Esophagus (tissue), 2 donors: ENCODE data around the gene ESPL1. TPM values are rescaled to one million over a fixed set of nuclear protein-coding genes. Genes with fewer than 3 reads are reported as not detected.
A peak's percentile ranks its signal among the peaks of the same experiment; 100 is the strongest.

Source experiments
- H3K27ac ChIP-seq, 2 donors: one replicate each; pipeline ENCODE4 v1.5.1; 2013; ENCODE audit warnings: low read depth in 2 of 2, mild to moderate bottlenecking in 2 of 2, inconsistent platforms in 1 of 2, low read length in 1 of 2, moderate library complexity in 1 of 2
- H3K27me3 ChIP-seq, 2 donors: one replicate each; pipeline ENCODE4 v1.6.1; 2013; ENCODE audit warnings: low read length in 2 of 2, control low read depth in 1 of 2, mild to moderate bottlenecking in 1 of 2; ENCODE audit not compliant: insufficient read depth in 2 of 2, control insufficient read depth in 1 of 2
- H3K36me3 ChIP-seq, 2 donors: one replicate each; pipeline ENCODE4 v1.6.1; 2013; ENCODE audit warnings: low read length in 1 of 2; ENCODE audit not compliant: control insufficient read depth in 2 of 2, insufficient read depth in 2 of 2
- H3K4me1 ChIP-seq, 2 donors: one replicate each; pipeline ENCODE4 v1.6.1; 2013; ENCODE audit warnings: low read length in 1 of 2; ENCODE audit not compliant: control insufficient read depth in 2 of 2, insufficient read depth in 2 of 2
- H3K4me3 ChIP-seq, 2 donors: one replicate each; pipeline ENCODE4 v1.5.1; 2013; ENCODE audit warnings: low read length in 2 of 2, mild to moderate bottlenecking in 2 of 2, low read depth in 1 of 2, moderate library complexity in 1 of 2
- H3K9me3 ChIP-seq, 2 donors: one replicate each; pipeline ENCODE4 v1.6.1; 2013; ENCODE audit warnings: mild to moderate bottlenecking in 2 of 2, low read depth in 1 of 2, low read length in 1 of 2, moderate library complexity in 1 of 2; ENCODE audit not compliant: control insufficient read depth in 2 of 2, insufficient read depth in 1 of 2
- WGBS, 2 donors: extraction: QIAGEN DNeasy Blood & Tissue Kit; methylation state at CpG; one replicate each; pipeline ENCODE4 v1.1.7; 2013; 5-methylcytosine and 5-hydroxymethylcytosine counted together
- polyA plus RNA-seq, 2 donors: library from polyadenylated mRNA; stranded (reverse); fragments of 200-250 nt; gene quantifications; one replicate each; pipeline ENCODE4 v1.2.3, GENCODE V29; 2013
- donor health status: healthy with polysubstance abuse.
- donor health status: Bipolar disorder and iron deficiency.

ESPL1 gene
- 10 to 100 TPM; 43.8 to 66.1 TPM for polyA plus RNA-seq

DNA sequence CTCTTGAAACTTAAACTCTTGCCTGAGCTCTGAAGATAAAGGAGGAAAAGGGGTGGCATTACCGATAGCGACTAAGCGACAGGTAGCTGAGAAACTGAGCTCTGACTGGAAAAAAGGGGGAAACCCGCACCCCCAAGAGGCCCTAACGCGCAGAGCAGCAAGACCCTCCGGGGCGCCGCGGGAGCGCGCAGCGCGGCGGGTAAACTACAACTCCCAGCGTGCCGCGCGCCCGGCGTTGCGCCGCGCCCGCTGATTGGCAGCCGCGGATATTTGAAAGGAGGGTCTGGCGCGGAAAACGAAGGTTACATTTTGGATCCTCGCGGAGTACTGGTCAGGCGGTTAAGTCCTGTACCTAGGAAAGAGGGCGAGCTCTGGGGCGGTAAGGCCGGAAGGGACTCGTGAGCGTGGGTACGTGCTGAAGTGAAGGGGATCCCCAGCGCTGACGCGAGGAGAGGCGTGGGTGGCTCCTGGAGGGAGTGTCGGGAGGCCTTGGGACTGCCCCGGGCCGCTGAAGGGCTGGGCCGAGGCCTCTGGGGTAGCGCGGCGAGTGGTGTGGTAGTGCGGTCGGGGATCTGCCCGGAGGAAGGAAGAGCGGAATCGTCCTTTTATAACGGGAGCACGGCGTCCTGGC is at the start of gene ESPL1:
Gene ESPL1, plus strand, starts transcription at position 301 of the 631 bp plus-strand sequence. CDS start 468 bp downstream, outside the sequence.
- WGBS, 2 donors: 0 to 1% methylated on average over 56 to 58 of the region's 58 CpGs
- Histone ChIP-seq H3K36me3 (peaks cover 0 to 3% of the 10 kb centered on the region in 2 donors), H3K27me3 (no peaks in the 10 kb centered on the region), H3K4me1 (peaks cover 0 to 2% of the 10 kb centered on the region in 2 donors), H3K4me3 (peak within 1 kb of the TSS; percentile 61 to 62), H3K9me3 (no peaks in the 10 kb centered on the region), H3K27ac (peak within 1 kb of the TSS; percentile 25 to 59)

DNA sequence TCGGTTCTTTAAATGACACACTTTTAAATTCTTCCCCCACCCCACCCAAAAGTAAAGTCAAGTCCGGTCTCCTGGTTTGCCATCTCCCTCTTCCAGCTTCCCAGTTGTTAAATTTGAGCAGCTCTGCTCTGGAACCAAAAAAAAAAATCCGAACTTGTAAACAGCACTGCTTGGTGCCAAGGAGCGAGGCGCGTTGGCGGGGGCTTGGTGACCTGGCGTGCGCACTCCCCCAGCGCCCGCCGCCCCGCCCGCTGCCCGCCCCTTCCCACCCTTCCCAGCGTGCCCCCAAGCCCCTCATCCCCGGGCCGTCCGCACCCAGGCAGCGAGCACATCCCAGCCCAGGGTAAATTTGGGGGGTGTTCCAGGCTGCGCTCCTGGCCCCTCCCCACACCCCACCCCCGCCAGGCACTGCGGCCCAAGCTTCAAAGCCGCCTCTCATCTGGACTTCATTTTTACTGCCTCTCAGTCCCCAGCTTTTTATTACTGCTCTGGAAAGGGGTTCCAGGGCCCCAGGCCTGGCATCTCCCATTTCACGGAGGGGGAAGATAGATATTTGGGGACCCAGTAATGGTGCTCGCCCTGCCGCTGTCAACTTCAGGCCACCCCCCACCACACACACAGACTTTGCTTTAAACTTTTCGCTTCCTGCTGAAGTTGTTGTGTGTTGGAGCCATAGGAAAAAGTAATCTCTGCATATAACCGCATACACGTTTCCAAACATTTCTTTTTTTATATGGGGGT is 49.4 kb upstream of the ESPL1 start:
- Histone ChIP-seq H3K27ac (peak overlapping the region; percentile 99 to 100), H3K4me3 (peak overlapping the region; percentile 72 to 75), H3K27me3 (no peaks in the 10 kb centered on the region)

DNA sequence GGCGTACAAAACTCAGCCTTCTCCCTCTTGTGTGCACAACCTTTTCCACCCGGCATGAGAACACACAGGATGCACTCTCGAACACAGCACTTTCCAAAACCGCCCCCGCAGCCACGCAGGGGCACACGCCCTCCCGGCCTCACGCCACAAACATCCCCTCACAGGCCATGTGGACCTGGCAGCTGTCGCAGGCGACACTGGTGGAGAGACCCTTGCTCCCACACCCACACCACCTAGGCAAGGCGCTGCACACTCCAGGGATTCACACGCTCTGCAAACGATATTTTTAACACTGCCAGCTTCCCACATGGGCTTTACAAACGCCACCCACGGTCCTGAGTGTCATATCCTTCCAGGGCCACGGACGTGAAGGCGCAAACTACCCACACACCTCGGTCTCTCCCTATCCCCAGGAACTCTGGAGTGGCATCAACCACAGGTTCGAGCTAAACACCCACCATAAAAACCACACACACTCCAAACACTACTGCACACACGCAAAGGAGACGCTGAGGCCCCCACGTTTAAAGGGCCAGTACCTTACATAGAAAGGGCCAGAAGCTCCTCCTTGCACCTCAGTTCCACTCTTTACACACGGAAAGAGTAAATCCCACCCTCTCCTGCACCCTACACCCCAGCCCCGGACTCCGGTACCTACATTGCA is 48.7 kb upstream of the ESPL1 start:
- H3K9me3 ChIP-seq: no peaks in the 10 kb centered on the region
- peak overlapping the region; percentile 99 to 100 for H3K27ac ChIP-seq
- 2 to 5% methylated on average over 27 of the region's 27 CpGs for WGBS, 2 donors
- peaks cover 12 to 13% of the 10 kb centered on the region in 2 donors for H3K36me3 ChIP-seq
- H3K27me3 ChIP-seq: no peaks in the 10 kb centered on the region
- peak overlapping the region; percentile 72 to 75 for H3K4me3 ChIP-seq
- H3K4me1 ChIP-seq: peaks cover 12 to 36% of the 10 kb centered on the region in 2 donors

More for the DNA sequence above, 49.4 kb upstream of the ESPL1 start:
- H3K36me3 ChIP-seq: peaks cover 17 to 19% of the 10 kb centered on the region in 2 donors
- peaks cover 12 to 33% of the 10 kb centered on the region in 2 donors for H3K4me1 ChIP-seq
- H3K9me3 ChIP-seq: no peaks in the 10 kb centered on the region
- WGBS, 2 donors: 19 to 35% methylated on average over 29 to 30 of the region's 30 CpGs

DNA sequence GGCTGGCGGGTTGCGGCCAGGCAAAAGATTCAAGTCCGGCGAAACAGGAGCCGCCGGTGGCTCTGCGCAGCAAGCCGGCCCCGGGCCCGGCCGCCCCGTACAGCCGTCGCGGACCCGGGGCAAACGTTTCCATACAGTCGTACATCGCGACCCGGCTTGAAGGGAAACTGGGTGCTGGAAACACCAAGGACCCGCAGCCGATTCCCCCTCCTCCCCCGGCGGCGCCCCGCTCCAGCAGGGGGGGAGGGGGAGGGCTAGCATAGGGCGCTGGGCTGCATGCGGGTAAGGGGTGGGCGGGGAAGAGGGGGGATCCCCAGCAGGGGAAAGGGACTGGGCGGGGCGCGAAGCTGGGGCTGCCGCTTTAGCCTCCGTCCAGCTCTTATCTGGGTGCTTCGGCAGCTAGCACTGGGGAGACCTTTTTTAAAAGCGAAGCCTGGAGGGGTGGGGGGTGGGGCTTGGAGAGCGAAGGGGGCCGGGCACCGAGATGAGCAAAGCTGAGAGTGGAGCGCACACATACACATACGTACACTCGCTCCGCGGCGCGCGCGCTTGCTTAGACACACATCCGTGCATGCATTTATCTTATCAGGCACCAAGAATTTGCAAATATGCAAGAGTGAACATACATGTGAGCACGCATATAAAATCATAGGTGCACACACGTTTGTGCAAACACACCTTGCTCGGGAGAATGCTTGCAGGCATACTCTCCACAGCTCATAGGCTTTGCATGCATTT is 48.0 kb upstream of the ESPL1 start:
- Histone ChIP-seq H3K27me3 (no peaks in the 10 kb centered on the region), H3K36me3 (peaks cover 6% of the 10 kb centered on the region in 2 donors), H3K4me1 (peaks cover 12 to 40% of the 10 kb centered on the region in 2 donors), H3K9me3 (no peaks in the 10 kb centered on the region), H3K4me3 (peak overlapping the region; percentile 72 to 75), H3K27ac (peak overlapping the region; percentile 99 to 100)
- WGBS, 2 donors: 0 to 1% methylated on average over 45 to 53 of the region's 53 CpGs

DNA sequence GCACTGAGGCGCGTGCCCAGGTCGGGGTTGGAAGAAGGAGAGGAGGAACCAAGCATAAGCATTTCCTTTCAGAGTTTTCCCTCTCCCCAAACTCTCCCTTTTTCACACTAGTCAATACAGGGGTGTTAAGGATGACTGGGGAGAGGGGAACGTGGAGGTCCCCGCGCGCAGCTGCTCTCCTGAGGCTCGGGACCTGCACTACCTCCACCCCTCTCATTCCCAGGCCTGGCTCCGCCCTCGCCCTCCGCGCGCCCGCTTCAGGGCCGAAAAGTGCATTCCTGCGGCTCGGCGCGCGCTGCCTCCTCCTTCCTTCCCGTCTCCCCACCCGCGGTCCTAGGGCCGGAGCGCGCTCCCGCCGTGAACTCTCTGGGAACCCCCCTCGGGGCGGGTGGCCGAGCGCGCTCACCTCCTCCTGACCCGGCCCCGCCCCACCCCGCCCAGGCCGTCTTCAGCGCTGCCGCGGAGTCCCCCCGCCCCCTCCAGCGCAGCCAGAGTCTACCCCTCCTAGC is 47.4 kb upstream of the ESPL1 start:
- no peaks in the 10 kb centered on the region for H3K9me3 ChIP-seq
- no peaks in the 10 kb centered on the region for H3K27me3 ChIP-seq
- H3K4me3 ChIP-seq: peak overlapping the region; percentile 72 to 75
- WGBS, 2 donors: 0% methylated on average over 27 to 42 of the region's 42 CpGs
- H3K4me1 ChIP-seq: peaks cover 15 to 42% of the 10 kb centered on the region in 2 donors
- peak overlapping the region; percentile 99 to 100 for H3K27ac ChIP-seq
- peaks cover 0 to under 1% of the 10 kb centered on the region in 2 donors for H3K36me3 ChIP-seq

DNA sequence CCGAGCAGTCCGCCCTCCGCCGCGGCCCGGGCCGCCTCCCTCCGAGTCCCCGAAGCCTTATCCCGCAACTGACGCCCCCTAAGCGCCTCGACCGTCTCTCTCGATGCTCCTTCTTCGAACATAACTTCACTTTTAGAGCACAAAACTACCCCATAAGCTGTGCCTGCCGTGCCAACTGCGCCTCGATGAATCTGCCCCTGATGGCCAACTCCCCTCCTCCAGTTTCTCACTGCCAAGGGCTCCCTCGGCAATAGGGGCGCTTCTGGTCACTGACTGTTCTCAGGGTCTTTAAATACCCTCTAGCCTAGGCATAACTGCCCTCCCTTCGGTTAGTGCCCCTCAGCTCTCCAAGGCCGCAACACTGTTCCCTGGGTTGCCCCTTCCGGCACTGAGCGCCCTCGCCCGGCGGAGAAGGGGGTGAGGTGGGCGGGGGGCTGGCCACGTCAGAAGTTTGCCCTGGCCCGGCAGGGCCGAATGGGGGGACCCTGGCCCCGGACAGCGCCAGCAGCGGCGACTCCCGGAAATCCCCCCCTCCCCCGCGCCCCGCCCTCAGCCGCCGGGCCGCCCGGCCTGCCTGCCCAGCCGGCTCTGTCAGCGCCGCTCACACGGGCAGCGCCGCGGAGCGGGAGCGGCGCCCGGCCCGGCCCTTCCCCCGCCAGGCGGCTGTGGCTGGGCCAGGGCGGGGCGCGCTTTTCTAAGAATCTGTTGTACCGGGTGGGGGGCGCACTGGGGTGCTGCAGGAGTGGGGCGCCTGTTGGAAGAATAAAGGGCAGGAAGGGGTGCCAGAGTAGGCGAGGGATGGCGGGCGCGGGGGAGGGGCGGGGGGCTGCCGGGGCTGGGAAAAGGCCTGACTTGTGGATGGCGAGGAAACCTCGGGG is 46.7 kb upstream of the ESPL1 start:
- H3K4me1 ChIP-seq: peaks cover 15 to 39% of the 10 kb centered on the region in 2 donors
- no peaks in the 10 kb centered on the region for H3K9me3 ChIP-seq
- 1% methylated on average over 63 to 72 of the region's 72 CpGs for WGBS, 2 donors
- peak overlapping the region; percentile 58 to 75 for H3K4me3 ChIP-seq
- no peaks in the 10 kb centered on the region for H3K27me3 ChIP-seq
- H3K36me3 ChIP-seq: no peaks in the 10 kb centered on the region
- peak overlapping the region; percentile 99 to 100 for H3K27ac ChIP-seq

DNA sequence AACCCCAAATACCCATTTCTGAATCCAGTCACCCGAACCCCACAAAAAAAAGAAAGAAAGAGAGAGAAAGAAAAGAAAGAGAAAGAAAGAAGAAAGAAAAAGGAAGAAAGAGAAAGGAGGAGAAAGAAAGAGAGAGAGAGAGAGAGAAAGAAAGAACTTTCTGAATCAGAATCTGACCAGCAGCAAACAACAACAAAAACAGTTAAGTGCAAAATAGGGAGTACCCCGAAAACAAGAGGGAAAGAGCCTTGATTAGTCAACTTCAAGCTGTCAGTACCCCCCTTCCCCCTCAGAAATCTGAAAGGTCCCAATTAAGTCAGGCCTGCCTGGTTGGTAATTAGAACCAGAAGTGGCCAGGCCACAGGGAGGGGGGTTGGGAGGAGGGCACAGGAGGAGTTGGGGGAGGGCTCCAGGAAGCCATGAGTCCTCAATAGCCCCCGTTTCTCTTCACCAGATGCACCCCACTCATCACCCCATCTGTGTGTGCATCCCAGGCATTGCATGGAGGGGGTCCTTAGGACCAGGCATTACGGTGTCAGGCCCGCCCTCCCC is 45.9 kb upstream of the ESPL1 start:
- 32 to 33% methylated on average over 5 of the region's 5 CpGs for WGBS, 2 donors
- Histone ChIP-seq H3K36me3 (peaks cover 0 to 3% of the 10 kb centered on the region in 2 donors), H3K4me3 (peak overlapping the region in 1 of 2 donors; percentile 75), H3K4me1 (peaks cover 11 to 38% of the 10 kb centered on the region in 2 donors), H3K27ac (peak overlapping the region; percentile 99 to 100), H3K9me3 (no peaks in the 10 kb centered on the region), H3K27me3 (no peaks in the 10 kb centered on the region)

DNA sequence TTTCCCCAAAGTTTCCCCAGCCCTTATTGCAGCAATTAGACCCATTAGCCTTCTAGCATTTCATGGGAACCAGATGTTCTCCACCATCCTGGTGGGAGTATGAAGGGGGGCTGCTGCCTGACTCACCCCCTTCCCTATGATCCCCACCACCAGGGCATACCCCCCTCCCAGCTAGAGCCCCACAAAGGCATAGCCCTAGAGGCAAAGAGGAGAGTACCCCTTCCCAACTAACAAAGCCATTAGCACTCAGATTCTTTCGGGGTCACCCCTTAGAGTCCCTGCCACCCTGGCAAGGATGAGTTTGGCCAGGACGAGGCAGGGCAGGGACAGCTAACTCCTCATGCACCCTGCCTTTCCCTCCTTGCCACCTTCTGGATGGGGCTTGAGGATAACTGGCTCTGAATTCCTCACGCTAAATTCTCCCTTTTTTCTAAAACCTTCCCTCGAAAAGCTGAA is 45.3 kb upstream of the ESPL1 start:
- Histone ChIP-seq H3K4me3 (no peak overlapping the region), H3K4me1 (peaks cover 10 to 38% of the 10 kb centered on the region in 2 donors), H3K27me3 (no peaks in the 10 kb centered on the region), H3K36me3 (peaks cover 0 to 9% of the 10 kb centered on the region in 2 donors), H3K27ac (peak overlapping the region; percentile 91 to 92), H3K9me3 (no peaks in the 10 kb centered on the region)
- WGBS, 2 donors: 42 to 48% methylated on average over 4 of the region's 4 CpGs
